GM08714 (cell line): ENCODE data around the gene SH2D6.
"Not testable (repeated sequence)": the region's sequence is repeated elsewhere in the genome, so short reads cannot be mapped to it uniquely, and the experiment has no call there.

Experiments used
- H3K4me3 ChIP-seq: fragments of 200-500 bp; sonication (Bioruptor generic); 2 replicates; pipeline ENCODE4 v1.5.1; 2014; ENCODE audit warnings: mild to moderate bottlenecking, low read length, inconsistent platforms
- ZNF274 ChIP-seq: IDR thresholded peaks from 2 replicates; pipeline ENCODE4 v1.6.1; 2012; ENCODE audit warnings: mild to moderate bottlenecking, low read depth, low read length

Gene SH2D6

DNA sequence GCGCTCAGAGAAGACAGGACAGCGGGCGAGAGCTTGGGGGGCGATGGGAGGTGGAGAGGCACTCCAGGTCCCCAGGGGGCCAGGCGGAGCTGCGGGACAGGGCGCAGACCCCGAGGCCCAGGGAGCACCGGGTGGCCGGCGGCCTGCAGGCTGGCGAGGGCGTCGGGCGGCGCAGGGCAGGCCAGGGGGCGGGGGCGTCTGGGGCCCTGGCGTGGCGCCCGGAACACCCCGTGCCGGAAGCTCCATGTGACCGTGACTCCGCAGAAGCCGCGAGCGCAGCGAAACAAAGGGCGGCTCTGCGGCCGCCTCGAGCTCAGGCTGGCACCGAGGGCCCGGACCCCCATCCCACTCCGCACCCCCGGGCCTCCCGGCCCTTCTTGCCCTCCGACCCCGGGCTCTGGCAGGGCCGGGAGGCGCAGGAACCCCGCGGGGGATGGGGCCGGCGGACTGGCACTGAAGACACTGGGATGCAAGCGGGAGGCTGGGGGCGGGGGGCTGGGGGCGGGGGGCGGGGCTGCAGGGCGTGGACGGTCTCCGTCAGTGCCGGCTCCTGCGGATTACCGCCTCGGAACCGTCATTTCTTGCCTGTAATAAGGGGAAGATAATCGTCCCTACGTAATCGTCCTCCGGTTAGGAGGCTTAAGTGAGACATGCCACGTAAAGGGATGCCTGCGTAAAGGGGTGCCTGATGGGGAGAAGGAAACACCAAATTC, 19.1 kb downstream of the SH2D6 start:
- peak overlapping the region; percentile 38; the same call in 1 of the 2 replicates for H3K4me3 ChIP-seq
- no peak for TF ChIP-seq ZNF274

GRCh38 chr2:85438201-85439024, 19.9 kb downstream of the SH2D6 start:
- H3K4me3 ChIP-seq = peak overlapping the region; percentile 15; the same call in 1 of the 2 replicates
- TF ChIP-seq ZNF274 = no peak

GRCh38 chr2:85439025-85439472, 20.5 kb downstream of the SH2D6 start:
- H3K4me3 ChIP-seq = no peak overlapping the region
- TF ChIP-seq ZNF274 = no peak

GRCh38 chr2:85439569-85439968, 21.1 kb downstream of the SH2D6 start:
- H3K4me3 ChIP-seq = not testable (repeated sequence)

DNA sequence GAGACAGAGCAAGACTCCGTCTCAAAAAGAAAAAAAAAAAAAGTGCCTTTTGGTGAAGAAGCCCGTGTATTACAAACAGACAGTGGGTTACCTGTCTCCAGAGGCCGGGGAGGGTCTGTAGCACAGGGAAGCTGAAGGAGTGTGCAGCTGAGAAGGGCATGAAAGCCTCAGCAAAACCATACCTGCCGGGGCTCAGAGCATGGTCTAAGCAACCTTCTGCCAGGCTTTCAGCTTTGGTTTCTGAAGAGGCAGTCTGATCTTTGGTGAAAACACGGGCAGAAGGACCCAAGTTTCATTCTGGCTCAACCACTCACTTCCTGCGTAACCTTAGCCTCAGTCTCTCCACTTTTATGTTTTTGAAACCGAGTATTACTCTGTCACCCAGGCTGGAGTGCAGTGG, 21.5 kb downstream of the SH2D6 start:
- H3K4me3 ChIP-seq = no peak overlapping the region
- TF ChIP-seq ZNF274 = no peak

- TF ChIP-seq ZNF274 = no peak
- no peak overlapping the region for H3K4me3 ChIP-seq
Observed at GRCh38 chr2:85440729-85441128, 22.2 kb downstream of the SH2D6 start.

- TF ChIP-seq ZNF274 = no peak
Observed at GRCh38 chr2:85441864-85442263, 23.4 kb downstream of the SH2D6 start.

GRCh38 chr2:85444629-85445172, 26.2 kb downstream of the SH2D6 start:
- no peak for TF ChIP-seq ZNF274
- H3K4me3 ChIP-seq = no peak overlapping the region

More at GRCh38 chr2:85441864-85442263, 23.4 kb downstream of the SH2D6 start:
- H3K4me3 ChIP-seq = no peak overlapping the region

DNA sequence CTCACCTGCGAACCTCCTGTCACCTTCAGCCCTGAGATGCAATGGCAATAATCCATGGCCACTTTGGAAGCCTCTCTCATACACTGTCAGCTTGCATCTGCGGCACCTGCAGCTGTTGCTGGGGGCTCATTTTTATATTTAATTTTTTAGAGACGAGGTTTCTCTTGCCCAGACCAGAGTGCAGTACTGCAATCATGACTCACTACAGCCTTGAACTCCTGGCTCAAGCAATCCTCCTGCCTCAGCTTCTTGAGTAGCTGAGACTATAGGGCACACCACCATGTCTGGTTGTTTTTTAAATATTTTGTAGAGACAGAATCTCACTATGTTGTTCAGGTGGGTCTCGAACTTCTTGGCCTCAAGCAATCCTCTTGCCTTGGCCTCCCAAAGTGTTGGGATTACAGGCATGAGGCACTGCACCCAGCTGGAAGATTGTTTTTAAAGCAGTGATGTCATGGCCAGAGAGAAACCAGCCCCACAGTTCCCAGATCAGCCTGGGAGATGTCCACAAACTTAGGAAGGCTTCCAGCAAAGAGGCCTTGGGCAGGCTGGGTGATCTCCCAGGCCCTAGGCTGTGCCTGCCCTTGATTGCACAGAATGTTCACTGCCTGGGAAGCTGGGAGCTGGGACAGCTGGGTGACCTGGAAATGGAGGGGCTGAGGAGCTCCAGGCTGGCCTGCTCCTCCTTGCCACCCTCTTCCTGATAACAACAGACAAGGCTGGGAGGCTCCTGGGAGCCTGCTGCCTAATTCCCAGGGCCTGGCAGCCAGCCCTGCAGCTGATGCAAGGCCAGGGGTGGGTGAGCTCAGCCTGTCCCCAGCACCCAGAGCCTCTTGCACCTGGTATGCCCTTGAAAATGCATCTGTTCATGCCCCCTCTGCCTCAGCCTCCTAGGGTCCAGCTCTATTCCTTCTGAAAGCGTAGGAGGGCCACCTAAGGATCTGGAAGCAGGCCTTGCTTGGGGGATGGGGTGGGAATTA, 27.1 kb downstream of the SH2D6 start:
- TF ChIP-seq ZNF274 = no peak
- no peak overlapping the region for H3K4me3 ChIP-seq

DNA sequence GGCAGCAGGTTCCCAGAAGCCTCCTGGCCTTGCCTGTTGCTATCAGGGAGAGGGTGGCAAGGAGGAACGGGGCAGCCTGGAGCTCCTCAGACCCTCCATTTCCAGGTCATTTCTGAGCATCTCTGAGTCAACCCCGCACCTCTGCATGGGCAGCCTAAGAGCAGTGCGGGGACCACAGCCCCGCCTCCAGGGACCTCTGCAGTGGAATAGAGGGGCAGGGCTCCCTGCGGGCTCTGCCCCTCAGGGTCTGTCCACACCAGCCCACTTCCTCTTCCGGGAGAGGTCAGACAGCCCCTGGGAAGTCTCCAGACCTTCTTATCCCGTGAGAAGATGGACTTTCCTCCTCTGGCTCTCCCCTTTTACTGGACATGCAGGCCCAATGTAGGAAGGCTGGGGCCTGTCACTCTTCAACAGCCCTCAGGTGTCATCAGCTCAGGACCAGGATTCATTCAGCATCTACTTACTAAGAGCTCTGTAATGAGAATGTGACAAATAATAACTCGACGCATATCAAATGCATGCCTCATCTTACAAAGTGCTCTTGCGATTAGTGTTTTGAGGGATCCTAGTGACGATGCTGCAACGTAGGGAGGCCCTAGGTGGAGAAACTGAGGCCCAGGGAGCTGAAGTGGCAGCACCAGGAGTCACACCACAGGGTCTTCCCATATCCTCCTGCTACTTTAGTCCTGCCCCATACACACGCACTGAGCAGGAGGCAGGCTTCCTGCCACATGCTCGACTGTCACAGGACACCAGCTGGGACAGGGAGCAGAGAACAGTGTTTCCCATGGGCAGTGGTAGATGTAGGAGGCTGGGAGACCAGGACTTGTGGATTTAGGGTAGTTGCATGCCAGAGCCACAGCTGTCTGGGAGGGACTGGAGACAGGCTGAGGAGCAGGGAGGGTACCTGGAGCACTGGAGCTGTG, 28.0 kb downstream of the SH2D6 start:
- TF ChIP-seq ZNF274 = no peak
- no peak overlapping the region for H3K4me3 ChIP-seq

- TF ChIP-seq ZNF274 = no peak
- H3K4me3 ChIP-seq = no peak overlapping the region
Observed at GRCh38 chr2:85447222-85447585, 28.7 kb downstream of the SH2D6 start.

- H3K4me3 ChIP-seq = no peak overlapping the region
- no peak for TF ChIP-seq ZNF274
Observed at GRCh38 chr2:85448461-85449213, 30.1 kb downstream of the SH2D6 start.
